HL-60 (cell line): ENCODE results near the gene BTBD9.

Source experiments
- GABPA ChIP-seq: IDR thresholded peaks from 2 replicates; pipeline ENCODE4 v1.6.1; 2012; ENCODE audit warnings: low read depth
- POLR2AphosphoS5 ChIP-seq: IDR thresholded peaks from 2 replicates; pipeline ENCODE4 v1.6.1; 2012; ENCODE audit warnings: low read depth
- SPI1 ChIP-seq: IDR thresholded peaks from 2 replicates; pipeline ENCODE4 v1.6.1; 2012; ENCODE audit warnings: low read depth, mild to moderate bottlenecking, borderline replicate concordance
- TF ChIP-seq, protein P1 (sequence below): IDR thresholded peaks from one replicate; pipeline ENCODE4 v1.5.1; 2011; ENCODE audit warnings: low read length, control low read depth, inconsistent platforms; ENCODE audit not compliant: insufficient read depth

DNA sequence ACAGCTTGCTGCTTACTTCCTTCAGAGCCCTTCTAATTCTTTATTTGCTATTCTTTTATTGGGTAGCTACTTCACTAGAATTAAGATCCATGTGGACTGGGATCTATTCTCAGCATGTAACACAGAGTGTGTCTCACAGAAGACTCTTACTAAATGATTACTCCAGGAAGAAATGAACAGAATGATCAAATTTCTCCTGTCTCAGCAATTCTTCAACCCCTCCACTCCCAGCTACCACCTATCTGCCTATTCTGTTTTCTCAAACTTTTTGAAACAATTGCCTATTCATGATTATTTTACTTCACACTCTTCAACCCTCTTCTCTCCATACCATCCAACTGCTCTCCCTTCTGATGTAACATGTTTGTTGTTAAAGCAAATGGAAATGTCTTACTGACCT lies 132.6 kb downstream of the BTBD9 start:
- TF ChIP-seq POLR2AphosphoS5: no peak
- TF ChIP-seq, protein P1, sequence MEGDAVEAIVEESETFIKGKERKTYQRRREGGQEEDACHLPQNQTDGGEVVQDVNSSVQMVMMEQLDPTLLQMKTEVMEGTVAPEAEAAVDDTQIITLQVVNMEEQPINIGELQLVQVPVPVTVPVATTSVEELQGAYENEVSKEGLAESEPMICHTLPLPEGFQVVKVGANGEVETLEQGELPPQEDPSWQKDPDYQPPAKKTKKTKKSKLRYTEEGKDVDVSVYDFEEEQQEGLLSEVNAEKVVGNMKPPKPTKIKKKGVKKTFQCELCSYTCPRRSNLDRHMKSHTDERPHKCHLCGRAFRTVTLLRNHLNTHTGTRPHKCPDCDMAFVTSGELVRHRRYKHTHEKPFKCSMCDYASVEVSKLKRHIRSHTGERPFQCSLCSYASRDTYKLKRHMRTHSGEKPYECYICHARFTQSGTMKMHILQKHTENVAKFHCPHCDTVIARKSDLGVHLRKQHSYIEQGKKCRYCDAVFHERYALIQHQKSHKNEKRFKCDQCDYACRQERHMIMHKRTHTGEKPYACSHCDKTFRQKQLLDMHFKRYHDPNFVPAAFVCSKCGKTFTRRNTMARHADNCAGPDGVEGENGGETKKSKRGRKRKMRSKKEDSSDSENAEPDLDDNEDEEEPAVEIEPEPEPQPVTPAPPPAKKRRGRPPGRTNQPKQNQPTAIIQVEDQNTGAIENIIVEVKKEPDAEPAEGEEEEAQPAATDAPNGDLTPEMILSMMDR: no peak
- no peak for TF ChIP-seq GABPA
- TF ChIP-seq SPI1: no peak
